GM21723 (cell line): ENCODE data around the gene GLRA1.
"Not testable (repeated sequence)": the region's sequence is repeated elsewhere in the genome, so short reads cannot be mapped to it uniquely, and the experiment has no call there.

Source experiments
- ATAC-seq: cut with Tn5 transposase; IDR thresholded peaks from one replicate; pipeline ENCODE4 v1.9.1; 2021; ENCODE audit warnings: mild to moderate bottlenecking, moderate library complexity; ENCODE audit not compliant: unreplicated experiment

GLRA1 gene

GRCh38 chr5:151886546-151887275 lies 37.9 kb downstream of the GLRA1 start:
- no peak for ATAC-seq

- no peak for ATAC-seq
Measured at GRCh38 chr5:151885138-151885908, 39.3 kb downstream of the GLRA1 start.

GRCh38 chr5:151881621-151882225 lies 42.9 kb downstream of the GLRA1 start:
- ATAC-seq: no peak

- no peak for ATAC-seq
Measured at GRCh38 chr5:151880324-151880723, 44.3 kb downstream of the GLRA1 start.

- no peak for ATAC-seq
Measured at GRCh38 chr5:151873701-151874100, 51.0 kb downstream of the GLRA1 start.

GRCh38 chr5:151872701-151873100 lies 52.0 kb downstream of the GLRA1 start:
- ATAC-seq: no peak

- no peak for ATAC-seq
Measured at GRCh38 chr5:151870820-151871219, 53.8 kb downstream of the GLRA1 start.

GRCh38 chr5:151870271-151870670 lies 54.4 kb downstream of the GLRA1 start:
- no peak for ATAC-seq

GRCh38 chr5:151869843-151870242 lies 54.8 kb downstream of the GLRA1 start:
- ATAC-seq: no peak

- no peak for ATAC-seq
Measured at GRCh38 chr5:151868451-151868850, 56.2 kb downstream of the GLRA1 start.

GRCh38 chr5:151864061-151864748 lies 60.4 kb downstream of the GLRA1 start:
- ATAC-seq: no peak

- no peak for ATAC-seq
Measured at GRCh38 chr5:151863566-151863965, 61.1 kb downstream of the GLRA1 start.

GRCh38 chr5:151862811-151863472 lies 61.7 kb downstream of the GLRA1 start:
- peak; percentile 70 for ATAC-seq

GRCh38 chr5:151860867-151861266 lies 63.8 kb downstream of the GLRA1 start:
- not testable (repeated sequence) for ATAC-seq

- ATAC-seq: no peak
Measured at GRCh38 chr5:151856861-151857260, 67.8 kb downstream of the GLRA1 start.

- ATAC-seq: no peak
Measured at GRCh38 chr5:151855701-151856100, 69.0 kb downstream of the GLRA1 start.

- no peak for ATAC-seq
Measured at GRCh38 chr5:151847871-151848270, 76.8 kb downstream of the GLRA1 start.

GRCh38 chr5:151846765-151847164 lies 77.9 kb downstream of the GLRA1 start:
- ATAC-seq: no peak

- ATAC-seq: not testable (repeated sequence)
Measured at GRCh38 chr5:151832843-151833242, 91.8 kb downstream of the GLRA1 start.

- no peak for ATAC-seq
Measured at GRCh38 chr5:151829370-151829769, 95.3 kb downstream of the GLRA1 start.

- peak; percentile 79 for ATAC-seq
Measured at GRCh38 chr5:151825445-151825844, 99.2 kb downstream of the GLRA1 start.
